HG02981 (cell line): ENCODE results near the gene UGT1A3.

Source experiments
- ATAC-seq: cut with Tn5 transposase; IDR thresholded peaks from one replicate; pipeline ENCODE4 v1.9.1; 2021; ENCODE audit warnings: mild to moderate bottlenecking, moderate library complexity; ENCODE audit not compliant: unreplicated experiment

Gene UGT1A3

GRCh38 chr2:233813236-233814055 lies 84.6 kb downstream of the UGT1A3 start:
- ATAC-seq: no peak

DNA sequence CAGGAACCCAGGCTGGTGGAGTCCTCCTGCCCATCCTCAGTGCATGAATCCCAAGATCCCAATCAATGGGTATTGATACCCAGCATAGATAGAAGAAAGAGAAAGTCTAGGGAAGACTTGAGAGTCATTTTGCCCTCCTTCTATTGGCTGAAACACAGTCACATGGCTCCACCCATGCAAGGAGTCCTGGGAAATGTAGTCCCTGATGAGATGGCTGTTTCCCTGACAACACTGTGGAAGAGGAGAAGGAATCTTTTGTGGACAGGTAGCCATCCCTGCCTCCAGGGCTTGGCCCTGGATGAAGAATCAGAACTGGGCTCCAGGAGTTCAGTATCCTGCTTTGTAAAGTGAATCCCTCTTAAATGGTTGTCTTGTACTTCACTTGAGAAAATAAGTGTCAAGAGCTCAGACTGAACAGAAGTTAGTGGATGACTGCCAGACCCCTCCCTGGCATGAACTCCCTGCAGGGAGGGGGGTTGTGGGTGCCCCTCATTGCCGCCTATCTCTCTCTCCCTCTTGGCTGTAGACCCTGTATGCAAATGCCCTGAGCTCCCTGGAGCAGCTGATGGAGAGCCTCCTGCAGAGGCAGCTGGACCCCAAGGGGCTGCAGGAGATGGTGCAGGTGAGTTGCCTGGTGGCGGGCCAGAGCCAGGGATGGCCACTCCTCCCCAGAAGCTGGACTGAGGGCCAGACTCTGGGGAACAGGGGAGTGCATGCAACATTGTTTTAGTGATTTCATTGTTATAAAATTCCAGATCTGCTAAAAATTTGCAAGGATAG lies 85.4 kb downstream of the UGT1A3 start:
- ATAC-seq: no peak

DNA sequence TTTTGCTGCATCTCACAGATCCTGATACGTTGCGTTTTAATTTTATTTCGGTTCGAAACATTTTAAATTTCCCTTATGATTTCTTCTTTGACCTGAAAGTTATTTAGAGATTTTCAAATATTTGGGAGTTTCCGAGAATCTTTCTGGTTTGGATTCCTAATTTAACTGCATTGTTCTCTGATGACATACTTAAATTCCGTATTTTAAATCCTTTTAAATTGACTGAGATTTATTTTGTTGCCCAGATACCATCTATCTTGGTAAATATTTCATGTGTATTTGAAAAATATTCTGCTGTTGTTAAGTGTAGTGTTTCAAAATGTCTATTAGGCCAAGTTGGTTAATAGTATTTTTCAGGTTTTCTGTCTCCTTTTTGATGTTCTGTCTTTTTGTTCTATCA lies 87.0 kb downstream of the UGT1A3 start:
- ATAC-seq: no peak

DNA sequence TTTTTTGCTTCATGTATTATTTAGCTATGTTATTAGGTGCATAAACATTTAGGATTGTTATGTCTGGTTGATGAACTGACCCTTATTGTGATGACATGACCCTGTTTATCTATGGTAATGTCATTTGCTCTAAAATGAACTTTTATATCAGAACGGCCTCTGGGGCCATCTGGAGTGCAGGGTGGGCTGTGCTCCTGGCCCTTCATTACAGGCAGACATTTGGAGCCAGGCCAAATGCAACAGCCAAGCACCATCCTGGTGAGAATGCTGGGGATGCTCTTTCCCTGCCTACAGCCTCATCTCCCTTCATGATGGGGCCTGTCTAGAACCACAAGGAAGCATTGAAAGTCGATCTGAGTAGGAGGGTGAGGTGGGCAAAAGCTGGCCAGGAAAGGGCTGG lies 87.5 kb downstream of the UGT1A3 start:
- no peak for ATAC-seq

DNA sequence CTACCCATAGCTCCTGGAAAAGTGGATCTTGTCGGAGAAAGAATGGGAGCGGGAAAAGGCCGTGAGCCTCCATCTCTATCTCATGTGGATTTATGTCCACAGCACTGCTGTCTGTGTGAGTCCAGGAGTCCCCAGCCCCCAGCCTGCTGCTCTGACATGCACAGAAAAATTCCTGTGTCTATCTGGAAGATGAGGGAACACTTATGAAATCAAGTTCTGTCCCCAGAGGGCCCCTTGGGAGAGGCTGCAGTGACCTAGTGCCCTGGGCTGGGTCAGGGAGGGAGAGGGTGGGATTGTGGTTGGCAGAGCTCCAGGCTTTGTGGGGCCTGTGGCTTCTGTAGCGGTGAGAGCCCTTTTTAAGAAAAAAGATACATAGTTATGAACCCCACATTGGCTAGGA lies 87.9 kb downstream of the UGT1A3 start:
- no peak for ATAC-seq

DNA sequence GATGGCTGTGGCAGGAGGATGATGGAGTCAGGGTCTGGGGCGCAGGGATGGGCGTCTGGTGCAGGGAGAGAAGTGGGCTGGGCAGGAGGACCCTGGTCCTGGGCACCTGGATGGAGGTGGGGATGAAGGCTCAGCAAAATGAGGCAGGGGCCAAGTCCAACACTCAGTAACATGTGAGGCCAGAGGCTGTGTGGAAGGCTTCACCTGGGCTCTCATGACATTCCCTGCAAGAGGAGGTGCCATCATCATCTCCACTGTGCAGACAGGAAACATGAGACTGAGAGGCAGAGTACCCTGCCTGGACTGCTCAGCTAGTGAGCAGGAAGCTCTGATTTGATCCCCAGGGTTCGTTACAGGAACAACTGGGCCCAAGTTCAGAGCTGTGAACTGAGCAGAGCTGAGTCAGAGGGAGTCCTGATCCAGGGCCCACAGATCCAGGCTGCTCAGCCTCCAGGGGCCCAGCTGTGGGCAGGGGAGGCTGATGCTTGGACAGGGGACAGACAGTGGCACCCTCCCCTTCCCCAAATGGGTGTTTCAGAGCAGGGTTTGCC lies 88.6 kb downstream of the UGT1A3 start:
- ATAC-seq: no peak

- ATAC-seq: no peak
Observed at GRCh38 chr2:233817995-233818638, 89.3 kb downstream of the UGT1A3 start.

DNA sequence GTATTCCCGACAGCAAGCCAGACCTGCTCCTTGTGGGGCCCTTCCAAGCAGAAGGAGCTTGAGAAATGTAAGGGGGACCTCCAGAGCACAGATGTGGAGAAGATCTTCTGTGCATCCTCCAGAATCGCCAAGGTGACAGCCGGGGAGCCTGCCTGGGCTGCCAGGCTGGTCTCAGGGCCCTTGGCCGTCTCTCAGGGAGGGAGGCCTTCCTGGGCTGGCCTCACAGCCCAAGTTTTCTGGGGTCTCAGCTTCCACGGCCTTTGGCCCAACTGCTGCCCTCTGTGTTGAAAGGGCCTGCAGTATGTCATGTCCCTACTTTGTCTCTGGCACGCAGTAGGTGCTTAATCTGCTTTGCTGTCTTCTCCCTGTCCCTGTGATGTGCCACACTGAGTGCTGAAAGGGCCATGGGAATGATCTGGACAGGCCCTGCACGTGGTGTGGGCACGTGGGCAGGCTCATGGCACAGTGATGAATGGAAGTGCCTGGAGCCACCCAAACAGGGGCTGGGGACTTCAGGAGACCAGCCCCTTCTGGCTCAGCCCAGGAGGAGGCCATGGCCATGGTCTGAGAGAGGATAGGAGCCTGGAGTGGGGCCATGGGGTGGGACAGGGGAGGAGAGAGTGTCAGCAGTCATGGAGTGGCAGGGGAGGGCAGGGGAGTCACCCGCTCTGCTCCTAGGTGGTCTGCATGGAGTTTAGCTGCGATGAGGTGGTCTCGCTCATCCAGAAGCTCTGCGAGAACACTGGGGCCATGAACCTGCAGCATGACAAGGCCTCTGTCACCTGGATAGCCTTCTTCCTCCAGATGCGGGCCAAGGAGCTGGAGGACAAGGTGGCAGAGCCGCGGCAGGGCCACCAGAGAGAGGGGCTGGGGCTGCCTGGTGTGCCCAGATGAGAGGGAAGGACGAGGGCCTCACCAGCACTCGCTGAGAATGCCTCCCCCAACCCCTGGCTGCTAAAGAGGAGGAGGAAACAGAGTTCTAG lies 90.1 kb downstream of the UGT1A3 start:
- ATAC-seq: no peak

DNA sequence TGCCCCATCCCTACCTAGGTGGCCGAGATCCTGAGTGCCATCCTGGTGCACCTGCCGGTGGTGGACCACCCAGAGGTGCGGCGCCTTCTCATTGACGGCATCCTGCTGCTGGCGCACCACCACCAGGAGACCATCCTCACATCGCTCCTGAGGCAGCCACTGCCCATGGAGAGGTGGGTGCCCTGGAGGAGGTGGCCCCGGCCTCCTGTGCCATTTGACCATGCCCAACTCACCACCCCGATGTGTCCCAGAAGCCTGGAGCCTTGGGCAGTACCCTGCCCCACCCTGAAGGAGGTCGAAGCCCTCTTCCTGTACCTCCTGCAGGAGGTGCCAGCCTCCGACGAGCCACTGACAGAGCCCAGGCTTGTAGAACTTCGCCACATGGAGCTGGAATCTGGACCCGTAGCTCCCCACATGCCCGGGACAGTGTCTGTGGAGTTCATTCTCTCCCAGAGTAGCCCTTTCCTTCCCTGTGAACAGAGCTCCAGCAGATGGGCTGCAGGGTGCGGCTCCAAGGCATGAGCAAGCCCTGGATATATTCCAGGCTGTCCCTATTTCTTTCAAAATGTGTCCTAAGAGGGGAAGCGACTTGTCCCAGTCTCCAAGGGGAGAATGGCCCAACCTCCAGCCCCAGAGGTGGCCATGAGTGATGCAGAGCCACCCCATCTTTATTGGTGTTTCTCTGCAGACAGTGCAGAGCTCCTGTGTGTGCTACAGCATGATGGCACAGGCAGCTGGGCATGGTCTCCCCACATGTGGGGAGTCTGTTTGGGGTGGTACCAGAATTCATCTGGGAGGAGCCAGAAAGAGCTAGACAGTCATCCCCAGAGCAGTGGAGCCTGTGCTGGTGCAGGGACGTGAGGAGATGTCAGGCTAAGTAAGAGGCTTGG lies 91.3 kb downstream of the UGT1A3 start:
- no peak for ATAC-seq

DNA sequence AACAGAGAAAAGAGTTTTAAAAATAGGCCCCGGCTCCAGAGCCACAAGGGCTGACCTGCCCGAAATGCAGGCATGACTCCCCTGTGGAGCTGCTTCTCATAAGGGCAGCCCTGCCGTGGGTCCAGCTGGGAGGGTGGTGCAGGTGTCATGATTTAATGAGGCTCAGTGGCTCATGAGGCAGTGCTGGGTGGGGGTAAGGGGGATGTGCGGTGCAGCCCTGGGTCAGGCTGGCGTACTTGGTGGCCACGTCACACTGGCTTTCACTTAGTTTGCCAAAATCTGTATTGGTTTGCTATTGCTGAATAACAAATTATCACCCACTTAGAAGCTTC lies 91.9 kb downstream of the UGT1A3 start:
- ATAC-seq: no peak

- ATAC-seq: no peak
Observed at GRCh38 chr2:233821196-233821595, 92.4 kb downstream of the UGT1A3 start.

- ATAC-seq: no peak
Observed at GRCh38 chr2:233821709-233822100, 92.9 kb downstream of the UGT1A3 start.

- no peak for ATAC-seq
Observed at GRCh38 chr2:233822101-233822771, 93.4 kb downstream of the UGT1A3 start.
